Liver (tissue), 3 donors: ENCODE data around the gene PRKAR1B.

ENCODE experiments used
- CTCF ChIP-seq: fragments of 150-350 bp; IDR thresholded peaks from 2 replicates; pipeline ENCODE4 v1.5.1; 2017; ENCODE audit warnings: improper control_type of control experiment, low read depth, low read length; ENCODE audit not compliant: missing input control
- EGR1 ChIP-seq, 2 donors: IDR thresholded peaks; 2 replicates each; pipeline ENCODE4 v1.6.1; 2016 to 2018; ENCODE audit warnings: antibody characterized with exemption in 2 of 2, low read depth in 2 of 2
- GABPA ChIP-seq, 2 donors: IDR thresholded peaks in 1 of 2; conservative IDR thresholded peaks in 1 of 2; 2 replicates each; pipeline ENCODE4 v1.6.1; 2016; ENCODE audit warnings: antibody characterized with exemption in 2 of 2, mild to moderate bottlenecking in 1 of 2, moderate library complexity in 1 of 2
- HNF4G ChIP-seq: IDR thresholded peaks from 2 replicates; pipeline ENCODE4 v1.6.1; 2016; ENCODE audit warnings: antibody characterized with exemption
- MAX ChIP-seq: IDR thresholded peaks from 2 replicates; pipeline ENCODE4 v1.6.1; 2016; ENCODE audit warnings: antibody characterized with exemption
- RXRA ChIP-seq, 2 donors: IDR thresholded peaks; 2 replicates each; pipeline ENCODE4 v1.6.1; 2017 to 2018; ENCODE audit warnings: antibody characterized with exemption in 2 of 2, mild to moderate bottlenecking in 1 of 2
- SP1 ChIP-seq: IDR thresholded peaks from 2 replicates; pipeline ENCODE4 v1.6.1; 2018; ENCODE audit warnings: antibody characterized with exemption, mild to moderate bottlenecking
- TAF1 ChIP-seq: conservative IDR thresholded peaks from 2 replicates; pipeline ENCODE4 v1.6.1; 2016; ENCODE audit warnings: antibody characterized with exemption, mild to moderate bottlenecking
- YY1 ChIP-seq: IDR thresholded peaks from 2 replicates; pipeline ENCODE4 v1.6.1; 2016; ENCODE audit warnings: antibody characterized with exemption, mild to moderate bottlenecking
- donor health status: healthy.
- donor health status: healthy.

- TF ChIP-seq CTCF (no peak), HNF4G (no peak), TAF1 (no peak), EGR1 (IDR thresholded peaks at IDR 0.05; ENCODE audit: low read depth in 2 of 2) (no peak), SP1 (no peak), RXRA (IDR thresholded peaks at IDR 0.05) (no peak), GABPA (IDR thresholded peaks at IDR 0.05 in 1 of 2, conservative IDR thresholded peaks at IDR 0.05 in 1 of 2) (no peak), YY1 (no peak), MAX (no peak)
These were observed 1.7 kb downstream of the PRKAR1B start for GRCh38 chr7:725223-726005.
